Naive thymus-derived CD4-positive, alpha-beta T cell (primary cell): Measurements from ENCODE around the gene PBX2. TPM values are rescaled to one million over a fixed set of nuclear protein-coding genes. Genes with fewer than 3 reads are reported as not detected.
"Not testable (repeated sequence)": the region's sequence is repeated elsewhere in the genome, so short reads cannot be mapped to it uniquely, and the experiment has no call there.

Experiments used
- ATAC-seq: fragments of 150-1000 bp; cut with Tn5 transposase; 2 replicates; pipeline ENCODE4 v1.10.0; 2021; ENCODE audit warnings: mild to moderate bottlenecking, moderate library complexity
- CTCF ChIA-PET: fragments of 350-600 bp; sonication (Branson Sonifier 250); formaldehyde crosslinking; loops from one replicate; lab custom pipeline; 2021; ENCODE audit warnings: antibody characterized with exemption; lab: Charles Lee
- POLR2A ChIA-PET: fragments of 350-600 bp; sonication (Branson Sonifier 250); formaldehyde crosslinking; loops from one replicate; lab custom pipeline; 2021; ENCODE audit warnings: antibody characterized with exemption, inconsistent platforms; lab: Charles Lee
- DNase-seq, 9 donors: peaks; one replicate each; pipeline versions ENCODE4 v3.0.0 to v3.0.0-alpha.2; 2020 to 2022; ENCODE audit warnings: mixed read lengths in 1 of 9
- H3K27ac ChIP-seq: one replicate; pipeline ENCODE4 v1.7.0; 2013; ENCODE audit warnings: mild to moderate bottlenecking, low read depth, low read length, moderate library complexity
- H3K27me3 ChIP-seq, 2 donors: one replicate each; pipeline ENCODE4 v1.7.0; 2013; ENCODE audit warnings: low read length in 2 of 2, mild to moderate bottlenecking in 2 of 2, moderate library complexity in 2 of 2; ENCODE audit not compliant: control insufficient read depth in 2 of 2, insufficient read depth in 2 of 2
- H3K36me3 ChIP-seq, 3 experiments: 1 replicate in 2 of 3; 2 replicates in 1 of 3; pipeline ENCODE4 v1.7.0; 2013; ENCODE audit warnings: low read length in 3 of 3, mild to moderate bottlenecking in 3 of 3, moderate library complexity in 1 of 3; ENCODE audit not compliant: insufficient read depth in 3 of 3, control insufficient read depth in 2 of 3
- H3K4me1 ChIP-seq, 2 donors: one replicate each; pipeline ENCODE4 v1.7.0; 2013; ENCODE audit warnings: low read length in 2 of 2, mild to moderate bottlenecking in 2 of 2, moderate library complexity in 1 of 2; ENCODE audit not compliant: control insufficient read depth in 2 of 2, insufficient read depth in 2 of 2
- H3K4me3 ChIP-seq: 2 replicates; pipeline ENCODE4 v1.7.0; 2013; ENCODE audit warnings: mild to moderate bottlenecking, low read length
- H3K9me3 ChIP-seq, 3 experiments: 1 replicate in 2 of 3; 2 replicates in 1 of 3; pipeline ENCODE4 v1.7.0; 2013; ENCODE audit warnings: low read length in 3 of 3; ENCODE audit not compliant: control insufficient read depth in 2 of 3
- H3K27ac Mint-ChIP-seq, 9 donors: one replicate each; pipeline ENCODE4 v1.8.0; 2020 to 2022; ENCODE audit warnings: mixed read lengths in 9 of 9, mild to moderate bottlenecking in 8 of 9, moderate library complexity in 5 of 9, inconsistent platforms in 2 of 9
- H3K27me3 Mint-ChIP-seq, 5 donors: one replicate each; pipeline ENCODE4 v1.8.0; 2021 to 2022; ENCODE audit warnings: mixed read lengths in 5 of 5, mild to moderate bottlenecking in 1 of 5
- H3K36me3 Mint-ChIP-seq, 5 donors: one replicate each; pipeline ENCODE4 v1.8.0; 2020 to 2022; ENCODE audit warnings: mixed read lengths in 5 of 5, mild to moderate bottlenecking in 3 of 5, inconsistent platforms in 1 of 5
- H3K4me1 Mint-ChIP-seq, 7 donors: one replicate each; pipeline ENCODE4 v1.8.0; 2020 to 2022; ENCODE audit warnings: mixed read lengths in 7 of 7, mild to moderate bottlenecking in 3 of 7, inconsistent platforms in 1 of 7
- H3K4me3 Mint-ChIP-seq, 10 donors: one replicate each; pipeline ENCODE4 v1.8.0; 2020 to 2022; ENCODE audit warnings: mild to moderate bottlenecking in 10 of 10, mixed read lengths in 10 of 10, moderate library complexity in 6 of 10, inconsistent platforms in 2 of 10
- H3K9me3 Mint-ChIP-seq, 11 donors: one replicate each; pipeline ENCODE4 v1.8.0; 2020 to 2022; ENCODE audit warnings: mixed read lengths in 11 of 11, mild to moderate bottlenecking in 4 of 11, inconsistent platforms in 1 of 11, moderate library complexity in 1 of 11
- intact Hi-C, 2 donors: fragments of 100-400 bp; cut with micrococcal nuclease; formaldehyde crosslinking; loops; one replicate each; pipeline ENCODE4 v1.15.1; 2023
- polyA plus RNA-seq, 2 donors: library from polyadenylated mRNA; unstranded; fragments of 300-500 nt; fragmentation: Illumina TruSeq; gene quantifications; one replicate each; pipeline ENCODE4 v1.2.3, GENCODE V29; 2021
- total RNA-seq, 6 experiments: library from RNA in 5 of 6; stranded (reverse) in 5 of 6; gene quantifications; 1 replicate in 5 of 6; 2 replicates in 1 of 6; pipeline ENCODE4 v1.2.3 and lab custom pipeline; 2021 to 2026

PBX2 gene
- total and polyA plus RNA-seq, 7 experiments from 2014 or later = 2.5 to 221 (median 108) TPM

GRCh38 chr6:32186151-32186840 is 3.7 kb downstream of the PBX2 start:
- H3K9me3 Mint-ChIP-seq, H3K27me3 ChIP-seq, H3K9me3 ChIP-seq, intact Hi-C loops, ATAC-seq, H3K4me3 ChIP-seq, CTCF ChIA-PET, H3K27me3 Mint-ChIP-seq, DNase-seq: not testable (repeated sequence)
- H3K27ac ChIP-seq = peak overlapping the region; percentile 97
- POLR2A ChIA-PET = interaction anchor here (1.7 to 10.6 kb wide), 3 partner anchors 7 to 58 kb away, joined by 9 to 259 read pairs (median 14); partner anchors contain the start of genes AGPAT1, ATF6B and RNF5
- peaks cover 10 to 39% of the 10 kb centered on the region in 2 donors for H3K4me1 ChIP-seq
- H3K36me3 Mint-ChIP-seq = peaks cover 13 to 36% (median 32%) of the 10 kb centered on the region in 5 donors
- peaks cover 38 to 57% (median 49%) of the 10 kb centered on the region in 7 donors for H3K4me1 Mint-ChIP-seq
- H3K27ac Mint-ChIP-seq = peak overlapping the region; percentile 73 to 98 (median 91)
- H3K36me3 ChIP-seq = peaks cover 15 to 64% (median 27%) of the 10 kb centered on the region in 3 experiments
- peak overlapping the region; percentile 44 to 99 (median 94) for H3K4me3 Mint-ChIP-seq

GRCh38 chr6:32185681-32186131 is 4.3 kb downstream of the PBX2 start:
- DNase-seq, CTCF ChIA-PET: not testable (repeated sequence)
- peaks cover 10 to 44% of the 10 kb centered on the region in 2 donors for H3K4me1 ChIP-seq

DNA sequence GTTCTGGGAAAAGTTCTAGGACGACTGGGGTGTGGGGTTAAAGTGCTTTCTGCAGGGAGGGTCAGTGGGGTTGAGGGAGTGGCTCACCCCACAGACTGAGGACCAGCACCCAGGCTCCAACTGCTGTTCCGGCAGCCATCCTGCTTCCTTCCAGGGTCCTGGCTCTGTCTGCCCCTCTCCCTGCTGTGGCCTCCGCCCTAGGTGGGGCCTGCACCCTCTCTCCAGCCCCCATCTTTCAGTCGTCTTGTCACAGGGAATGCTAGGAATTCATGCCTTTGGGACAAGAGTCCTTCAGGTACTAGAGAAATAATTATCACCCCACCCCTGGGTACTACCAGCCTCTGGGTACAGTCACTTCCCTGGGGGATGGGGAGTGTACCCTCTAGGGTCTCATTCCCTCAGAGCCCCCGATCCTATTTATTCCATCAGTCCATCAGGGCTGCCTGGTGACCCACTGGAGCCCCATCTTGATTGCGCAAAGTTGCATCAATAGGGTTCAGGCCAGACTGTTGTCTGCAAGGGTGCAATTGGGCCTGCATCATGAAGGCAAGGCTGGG is 5.8 kb downstream of the PBX2 start, which contains the start of gene AGER:
Gene AGER, minus strand, starts transcription at position 170 of the 557 bp plus-strand sequence. Its CDS starts 31 bp downstream, at position 139.
- no peak within 1 kb of the TSS for H3K4me3 ChIP-seq
- peak within 1 kb of the TSS; percentile 17 for H3K27ac ChIP-seq
- ATAC-seq (no peak), DNase-seq (no peak)
- Mint-ChIP-seq H3K4me3 (no peak within 1 kb of the TSS), H3K36me3 (peaks cover 10 to 39% (median 27%) of the 10 kb centered on the region in 5 donors), H3K27me3 (no peaks in the 10 kb centered on the region), H3K4me1 (peaks cover 46 to 74% (median 64%) of the 10 kb centered on the region in 7 donors), H3K27ac (peak within 1 kb of the TSS in 8 of 9 donors; percentile 43 to 84 (median 60)), H3K9me3 (no peaks in the 10 kb centered on the region)
- CTCF ChIA-PET = no interaction called here
- no peaks in the 10 kb centered on the region for H3K9me3 ChIP-seq
- POLR2A ChIA-PET = no interaction called here
- peaks cover 11 to 50% of the 10 kb centered on the region in 2 donors for H3K4me1 ChIP-seq
- intact Hi-C loops = no loop called here
- peaks cover 15 to 69% (median 27%) of the 10 kb centered on the region in 3 experiments for H3K36me3 ChIP-seq
- H3K27me3 ChIP-seq = no peaks in the 10 kb centered on the region

More at GRCh38 chr6:32185681-32186131, 4.3 kb downstream of the PBX2 start:
- peak; percentile 55 for ATAC-seq
- H3K4me3 ChIP-seq, intact Hi-C loops, H3K9me3 Mint-ChIP-seq, H3K27me3 Mint-ChIP-seq, H3K9me3 ChIP-seq, H3K27me3 ChIP-seq: not testable (repeated sequence)
- Mint-ChIP-seq H3K27ac (peak overlapping the region; percentile 73 to 97 (median 91)), H3K36me3 (peaks cover 10 to 33% (median 30%) of the 10 kb centered on the region in 5 donors), H3K4me1 (peaks cover 37 to 60% (median 55%) of the 10 kb centered on the region in 7 donors), H3K4me3 (peak overlapping the region in 7 of 10 donors; percentile 25 to 98 (median 75))
- POLR2A ChIA-PET = interaction anchor here (1.7 to 10.6 kb wide), 2 partner anchors 6 to 57 kb away, joined by 9 to 259 read pairs; partner anchors contain the start of genes AGPAT1, ATF6B and RNF5
- H3K36me3 ChIP-seq = peaks cover 15 to 66% (median 27%) of the 10 kb centered on the region in 3 experiments
- peak overlapping the region; percentile 97 for H3K27ac ChIP-seq

DNA sequence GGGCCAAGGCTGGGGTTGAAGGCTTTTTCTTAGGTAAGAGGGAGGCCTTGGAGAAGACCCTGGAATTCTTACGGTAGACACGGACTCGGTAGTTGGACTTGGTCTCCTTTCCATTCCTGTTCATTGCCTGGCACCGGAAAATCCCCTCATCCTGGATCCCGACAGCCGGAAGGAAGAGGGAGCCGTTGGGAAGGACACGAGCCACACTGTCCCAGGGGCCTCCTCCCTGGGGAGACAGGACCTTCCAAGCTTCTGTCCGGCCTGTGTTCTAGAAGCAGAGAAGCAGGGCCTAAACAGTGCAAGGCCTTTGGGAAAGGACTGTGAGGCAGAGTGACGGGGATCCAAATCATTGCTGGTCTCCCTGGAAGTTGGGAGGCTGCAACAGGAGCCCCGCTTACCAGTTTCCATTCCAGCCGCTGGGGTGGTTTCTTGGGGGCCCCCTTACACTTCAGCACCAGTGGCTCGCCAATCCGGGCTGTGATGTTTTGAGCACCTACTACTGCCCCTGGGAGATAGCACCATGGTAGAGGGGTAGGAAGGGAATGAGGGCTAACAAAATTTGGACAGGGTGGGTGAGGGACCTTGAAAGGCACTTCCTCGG is 6.4 kb downstream of the PBX2 start:
- Histone ChIP-seq H3K27me3 (no peaks in the 10 kb centered on the region), H3K9me3 (no peaks in the 10 kb centered on the region), H3K27ac (peak overlapping the region; percentile 17), H3K36me3 (peaks cover 15 to 69% (median 27%) of the 10 kb centered on the region in 3 experiments), H3K4me1 (peaks cover 12 to 53% of the 10 kb centered on the region in 2 donors), H3K4me3 (no peak overlapping the region)
- DNase-seq (no peak), ATAC-seq (no peak)
- POLR2A ChIA-PET = interaction anchor here (1.2 to 8.1 kb wide), 3 partner anchors 7 to 788 kb away, joined by 4 to 259 read pairs (median 5); partner anchors contain the start of genes FKBPL, GPSM3 and PBX2
- intact Hi-C loops = no loop called here
- no peak overlapping the region for H3K4me3 Mint-ChIP-seq
- peaks cover 46 to 74% (median 64%) of the 10 kb centered on the region in 7 donors for H3K4me1 Mint-ChIP-seq
- peak overlapping the region in 7 of 9 donors; percentile 31 to 68 (median 46) for H3K27ac Mint-ChIP-seq
- CTCF ChIA-PET = no interaction called here
- no peaks in the 10 kb centered on the region for H3K27me3 Mint-ChIP-seq
- H3K9me3 Mint-ChIP-seq = no peaks in the 10 kb centered on the region
- H3K36me3 Mint-ChIP-seq = peaks cover 10 to 35% (median 27%) of the 10 kb centered on the region in 5 donors

DNA sequence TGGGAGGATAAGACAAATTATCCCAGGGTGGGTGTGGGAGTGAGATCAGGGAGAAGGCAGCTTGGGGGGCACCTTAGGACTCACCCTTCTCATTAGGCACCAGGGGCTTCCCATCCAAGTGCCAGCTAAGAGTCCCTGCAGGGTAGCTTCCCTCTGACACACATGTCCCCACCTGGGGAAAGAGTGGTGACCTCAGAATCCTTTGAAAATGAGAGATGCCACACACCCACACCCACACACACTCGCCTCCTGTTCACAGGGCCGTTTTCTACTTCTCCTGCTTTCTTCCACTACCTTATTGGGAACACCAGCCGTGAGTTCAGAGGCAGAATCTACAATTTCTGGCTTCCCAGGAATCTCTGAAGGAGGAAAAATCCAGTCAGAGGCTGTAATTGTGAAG is 7.0 kb downstream of the PBX2 start:
- Mint-ChIP-seq H3K9me3 (peaks cover 0 to 1% (median 0%) of the 10 kb centered on the region in 11 donors), H3K4me1 (peaks cover 44 to 74% (median 63%) of the 10 kb centered on the region in 7 donors), H3K4me3 (no peak overlapping the region), H3K27me3 (no peaks in the 10 kb centered on the region), H3K27ac (peak overlapping the region in 7 of 9 donors; percentile 14 to 84 (median 57)), H3K36me3 (peaks cover 10 to 35% (median 27%) of the 10 kb centered on the region in 5 donors)
- H3K27me3 ChIP-seq = no peaks in the 10 kb centered on the region
- H3K9me3 ChIP-seq = no peaks in the 10 kb centered on the region
- H3K27ac ChIP-seq = peak overlapping the region; percentile 3
- CTCF ChIA-PET = interaction anchor here (0.7 to 1.3 kb wide), 2 partner anchors 10 to 13 kb away, joined by 4 read pairs; partner anchors contain the start of gene GPSM3
- no peak for ATAC-seq
- peaks cover 10 to 49% of the 10 kb centered on the region in 2 donors for H3K4me1 ChIP-seq
- peaks cover 15 to 66% (median 27%) of the 10 kb centered on the region in 3 experiments for H3K36me3 ChIP-seq
- POLR2A ChIA-PET = interaction anchor here (0.8 to 8.1 kb wide), 4 partner anchors 8 to 789 kb away, joined by 3 to 259 read pairs (median 4); partner anchors contain the start of genes FKBPL, GPSM3 and PBX2
- no peak for DNase-seq
- H3K4me3 ChIP-seq = no peak overlapping the region
- intact Hi-C loops = no loop called here
